Right kidney (tissue), 1 donor: Measurements from ENCODE around the gene TXNDC2.

ENCODE experiments used
- DNase-seq: peaks from one replicate; pipeline ENCODE4 v3.0.0-alpha.2; 2016

Gene TXNDC2

DNA sequence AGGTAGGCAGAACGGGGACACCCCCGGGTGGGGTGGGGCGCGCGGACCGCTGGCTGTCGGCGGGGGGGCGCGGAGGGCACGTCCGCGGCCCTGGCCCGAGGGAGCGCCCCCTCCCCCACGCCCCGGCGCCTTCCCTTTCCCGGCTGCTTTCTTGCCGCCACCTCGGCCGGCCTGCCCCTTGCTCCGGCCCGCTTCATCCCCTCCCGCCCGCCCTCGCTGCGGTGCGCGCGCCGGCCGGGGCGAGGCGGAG lies 28.5 kb downstream of the TXNDC2 start:
- DNase-seq = no peak

DNA sequence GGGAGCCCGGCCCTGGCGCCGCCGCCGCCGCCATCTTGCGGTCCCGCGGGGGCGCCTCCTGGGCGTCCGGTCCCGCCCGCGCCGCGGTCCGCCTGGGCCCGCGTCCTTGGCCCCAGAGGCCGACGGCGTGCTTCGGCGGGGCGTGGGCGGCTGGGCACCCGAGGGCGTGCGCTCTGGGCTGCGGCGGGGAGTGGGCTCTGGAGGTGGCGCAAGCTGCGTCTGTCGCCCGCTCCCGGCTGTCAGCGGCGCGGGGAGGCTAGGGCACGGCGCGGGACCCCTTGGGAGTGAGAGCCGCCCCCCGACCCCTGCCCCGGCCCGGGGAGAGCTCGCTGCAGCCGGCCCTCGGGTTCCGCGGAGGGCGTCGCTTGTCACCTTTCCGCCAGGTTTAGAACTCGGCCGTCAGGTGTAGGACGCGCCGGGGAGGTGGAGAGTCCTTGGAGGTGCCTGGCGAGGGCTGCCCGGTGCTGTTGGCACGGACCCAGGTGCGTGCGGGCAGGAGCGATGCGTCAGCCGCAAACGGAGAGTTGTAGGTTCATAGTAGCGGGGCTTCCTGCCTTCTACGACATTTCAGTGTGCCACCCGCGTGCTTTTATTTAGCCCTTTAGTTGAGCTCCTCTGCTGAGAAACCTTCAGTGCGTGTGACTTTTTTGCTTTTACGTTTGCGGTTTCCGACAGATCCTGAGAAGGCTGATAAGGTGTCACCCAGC lies 29.0 kb downstream of the TXNDC2 start:
- peak; percentile 76 for DNase-seq

DNA sequence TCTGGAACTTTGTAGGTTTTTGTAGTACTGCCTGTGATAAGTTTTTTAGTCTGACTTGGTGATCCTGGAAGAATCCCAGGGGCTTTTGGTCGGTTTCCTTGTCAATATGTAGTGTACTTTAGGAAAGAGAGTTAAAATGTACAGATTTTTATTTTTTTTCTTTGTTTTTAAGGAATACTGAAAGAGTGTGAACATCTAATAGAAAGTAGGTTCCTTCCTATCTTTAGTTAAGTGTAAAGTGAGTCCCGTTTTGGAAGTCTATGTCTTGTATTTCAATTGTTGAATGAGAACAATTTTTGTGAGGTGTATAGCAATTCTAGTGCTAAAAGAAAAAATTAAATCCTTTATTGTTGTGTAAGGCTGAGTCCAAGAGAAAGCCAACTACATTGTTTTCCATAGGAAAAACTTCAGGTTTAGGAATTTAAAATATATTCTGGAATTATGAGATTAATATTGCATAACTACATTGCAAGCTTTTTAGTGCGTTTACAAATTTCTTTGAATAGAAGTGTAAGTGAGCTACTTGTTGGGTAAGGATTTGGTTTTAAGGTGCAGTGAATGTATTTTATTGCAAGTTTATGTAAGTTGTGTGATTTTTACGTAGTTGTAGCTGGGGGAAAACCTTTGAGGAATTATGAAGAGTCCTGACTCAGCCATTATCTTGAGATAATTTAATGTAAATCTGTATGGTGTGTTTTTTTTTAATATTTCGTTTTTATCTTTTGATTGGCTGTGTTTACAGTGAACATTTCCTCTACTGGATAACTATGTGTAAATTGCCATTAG lies 29.7 kb downstream of the TXNDC2 start:
- DNase-seq = no peak

DNA sequence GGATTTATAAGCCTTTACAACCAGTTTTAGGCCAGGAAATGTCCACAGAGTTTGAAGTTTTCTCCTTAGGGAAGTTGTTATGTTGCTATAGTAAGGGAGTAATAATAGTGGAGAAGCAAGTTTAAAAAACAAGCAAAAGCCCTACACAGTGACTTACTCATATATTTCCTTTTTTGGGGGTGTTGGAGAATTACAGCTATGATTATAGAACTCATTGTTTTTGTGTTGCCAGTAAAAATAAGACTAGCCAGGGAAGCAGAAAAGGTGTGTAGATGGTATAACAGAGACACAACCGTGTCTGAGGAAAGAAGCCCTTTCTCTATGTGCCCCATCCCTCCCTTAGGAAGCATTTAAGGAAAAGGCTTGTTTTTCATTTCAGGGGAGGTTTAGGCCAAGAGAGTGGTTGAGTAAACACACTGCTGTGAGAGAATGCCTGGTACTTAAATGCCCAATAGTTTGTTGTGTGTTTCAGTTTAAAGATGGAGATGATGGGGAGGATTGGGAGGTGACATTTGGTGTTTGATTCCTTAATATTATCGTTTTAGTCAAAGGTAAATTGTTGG lies 30.4 kb downstream of the TXNDC2 start:
- no peak for DNase-seq

DNA sequence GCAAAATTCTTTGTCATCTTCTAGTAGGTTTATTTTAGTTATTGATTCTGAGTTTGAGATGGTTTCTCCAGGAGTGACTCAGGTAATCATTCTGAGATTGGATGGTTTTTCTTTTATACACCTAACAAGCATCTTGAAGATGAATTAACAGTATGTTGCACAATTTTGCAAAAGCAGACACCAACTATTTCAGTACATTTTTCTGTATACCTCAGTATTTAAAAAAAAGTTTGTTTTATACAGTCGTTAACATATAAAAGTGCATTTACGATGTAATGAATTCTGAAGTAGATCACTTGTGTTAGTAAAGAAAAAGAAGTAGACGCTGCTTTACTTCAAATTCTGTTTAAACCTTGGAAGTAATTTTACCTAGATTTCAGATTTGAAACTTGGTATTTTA lies 31.0 kb downstream of the TXNDC2 start:
- no peak for DNase-seq

DNA sequence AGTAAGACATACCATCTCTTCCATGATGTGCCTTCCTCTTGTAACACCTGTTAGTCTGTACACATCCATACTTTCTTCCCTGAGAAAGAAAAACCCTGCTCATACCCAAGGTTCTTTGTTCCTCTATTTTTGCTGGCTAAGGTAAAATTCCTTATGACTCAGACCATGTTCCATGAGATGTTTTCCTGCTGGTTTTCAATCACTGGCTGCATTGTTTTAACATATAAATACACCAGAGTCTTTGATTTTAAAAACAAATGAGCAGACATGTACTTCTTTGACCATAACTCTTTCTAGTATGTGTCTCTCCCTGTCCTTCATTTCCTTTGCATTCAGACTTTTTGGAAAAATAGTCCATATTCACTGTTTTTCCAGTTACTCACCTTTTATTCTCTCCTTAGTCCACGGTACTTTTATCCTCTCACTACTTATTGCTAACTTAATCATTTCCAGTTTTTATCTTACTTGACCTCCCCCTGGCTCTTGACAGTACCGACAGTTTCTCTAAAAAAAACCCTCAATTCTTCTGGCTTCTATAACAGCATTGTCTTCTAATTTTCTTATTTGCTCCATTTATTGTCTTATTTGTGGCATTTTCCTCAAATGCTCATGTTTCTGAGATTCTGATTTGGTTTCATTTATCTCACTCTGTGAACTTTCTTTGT lies 32.4 kb downstream of the TXNDC2 start:
- no peak for DNase-seq

DNA sequence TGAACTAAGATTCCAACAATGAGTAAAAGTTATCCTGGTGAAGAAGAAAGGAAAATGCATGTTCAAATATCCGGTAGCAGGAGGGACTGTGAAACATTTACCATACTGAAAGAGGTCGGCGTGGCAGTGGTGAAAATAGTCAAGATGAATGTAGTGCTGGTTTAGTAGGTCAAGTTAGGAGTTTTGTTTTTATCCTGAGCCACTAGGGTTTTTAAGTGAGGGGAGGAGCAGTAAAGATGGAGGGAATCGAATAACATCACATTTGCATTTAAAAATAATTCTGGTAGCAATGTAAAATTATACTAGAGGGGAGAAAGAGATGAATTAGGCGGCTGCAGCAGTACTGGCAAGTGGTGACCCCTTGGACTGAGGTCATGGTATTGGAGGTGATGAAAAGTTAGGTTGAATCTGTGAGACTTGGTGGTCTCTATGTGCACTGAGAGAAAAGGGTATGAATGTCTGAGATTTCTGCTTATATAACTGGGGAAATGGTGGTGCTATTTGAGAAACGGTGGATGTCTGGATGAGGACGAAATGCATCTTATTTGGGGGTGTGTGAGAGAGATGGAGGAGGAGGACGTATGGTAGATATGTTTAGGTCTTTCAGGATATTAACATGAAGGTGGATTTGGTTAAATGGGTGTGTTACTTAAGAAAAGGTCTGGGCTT lies 33.9 kb downstream of the TXNDC2 start:
- no peak for DNase-seq

DNA sequence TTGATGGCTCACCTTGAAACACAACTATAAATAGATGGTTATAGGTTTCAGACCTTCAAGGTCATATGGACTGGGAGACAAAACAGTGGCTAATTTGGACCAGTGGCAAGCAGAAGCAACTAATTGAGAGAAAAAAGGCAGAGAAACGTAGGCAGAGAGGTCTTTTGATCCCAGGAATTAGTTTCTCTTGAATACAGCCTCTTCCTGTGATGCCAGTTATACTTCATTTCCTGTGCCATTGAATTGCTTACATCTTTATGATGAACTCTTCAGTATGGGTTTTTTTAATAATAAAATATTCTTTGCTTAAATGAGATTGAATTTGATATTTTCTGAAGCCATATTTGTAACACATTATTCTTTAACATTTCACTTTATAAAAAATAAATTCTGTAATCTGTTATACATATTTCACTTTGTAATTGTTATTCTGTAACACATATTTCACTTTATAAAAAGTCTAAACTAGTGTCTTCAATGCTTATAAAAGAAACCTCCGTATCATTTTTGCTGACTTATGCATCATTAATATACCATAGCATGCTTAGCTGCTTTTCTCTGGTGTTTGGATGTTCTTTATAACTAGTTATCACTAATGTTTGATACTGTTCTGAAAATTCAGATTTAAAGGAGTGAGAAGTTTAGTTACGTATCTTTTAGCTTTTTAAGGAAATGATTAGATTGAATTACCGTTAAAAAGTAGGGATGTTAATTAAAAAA lies 37.0 kb downstream of the TXNDC2 start:
- no peak for DNase-seq

DNA sequence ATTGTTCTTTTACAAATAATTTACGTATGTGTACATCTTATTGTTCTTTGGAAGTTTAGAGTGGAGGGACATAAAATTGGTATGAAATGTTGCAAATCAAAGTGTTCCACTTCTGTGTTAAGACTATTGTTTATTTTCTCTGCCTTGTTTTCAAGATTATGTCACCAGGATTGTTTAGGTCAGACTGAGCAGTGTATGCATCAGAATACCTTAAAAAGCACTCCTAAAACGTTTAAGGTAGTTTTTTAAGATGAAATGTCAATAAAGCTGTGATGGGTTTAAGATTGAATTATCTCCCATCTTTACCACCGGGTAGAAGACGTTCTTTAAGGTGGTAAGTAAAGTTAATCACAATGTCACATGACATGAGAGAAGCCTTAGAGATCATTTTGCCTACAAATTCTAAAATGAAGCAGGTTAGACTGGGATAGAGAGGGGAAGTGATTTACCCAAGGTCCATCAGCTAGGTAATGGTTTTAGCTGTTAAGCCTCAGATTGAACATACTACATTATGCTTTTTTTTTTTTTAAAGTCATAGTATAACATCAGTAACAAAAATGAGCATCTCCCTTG lies 38.7 kb downstream of the TXNDC2 start:
- no peak for DNase-seq

DNA sequence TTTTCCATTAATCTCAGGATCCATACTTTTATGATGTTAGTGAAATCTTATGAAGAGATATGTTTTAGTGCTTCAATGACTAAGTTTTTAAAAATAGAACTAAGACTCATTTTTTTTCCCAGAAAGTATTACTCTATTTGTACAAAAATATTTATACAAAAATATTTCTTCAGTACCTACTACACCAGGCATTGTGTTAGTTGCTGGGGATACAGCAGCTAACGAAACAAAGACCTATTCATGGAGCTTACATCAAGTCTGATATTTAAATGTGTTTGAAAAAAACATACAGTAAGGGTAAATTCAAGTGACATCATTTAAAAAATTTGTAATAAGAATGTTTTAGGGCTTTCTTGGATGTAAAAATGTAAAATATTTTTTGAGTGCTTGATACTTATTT lies 39.6 kb downstream of the TXNDC2 start:
- DNase-seq = no peak

DNA sequence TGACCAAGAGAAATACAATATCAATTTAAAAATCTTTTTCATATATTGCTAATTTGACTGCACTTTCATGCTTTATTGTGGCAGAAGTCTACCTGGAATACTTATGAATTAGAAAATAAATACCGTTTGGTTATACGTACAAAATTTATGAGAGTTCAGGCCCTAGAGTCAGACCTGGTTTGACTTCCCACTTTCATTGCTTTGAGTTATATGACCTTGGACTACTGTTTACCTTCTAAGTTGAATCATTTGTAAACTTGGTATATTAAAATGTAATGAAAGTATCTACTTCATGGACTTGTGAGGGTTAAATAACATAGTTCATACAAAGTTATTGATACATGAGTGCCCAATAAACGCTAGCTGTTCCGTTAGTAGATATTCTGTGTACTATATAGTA lies 40.0 kb downstream of the TXNDC2 start:
- DNase-seq = no peak

DNA sequence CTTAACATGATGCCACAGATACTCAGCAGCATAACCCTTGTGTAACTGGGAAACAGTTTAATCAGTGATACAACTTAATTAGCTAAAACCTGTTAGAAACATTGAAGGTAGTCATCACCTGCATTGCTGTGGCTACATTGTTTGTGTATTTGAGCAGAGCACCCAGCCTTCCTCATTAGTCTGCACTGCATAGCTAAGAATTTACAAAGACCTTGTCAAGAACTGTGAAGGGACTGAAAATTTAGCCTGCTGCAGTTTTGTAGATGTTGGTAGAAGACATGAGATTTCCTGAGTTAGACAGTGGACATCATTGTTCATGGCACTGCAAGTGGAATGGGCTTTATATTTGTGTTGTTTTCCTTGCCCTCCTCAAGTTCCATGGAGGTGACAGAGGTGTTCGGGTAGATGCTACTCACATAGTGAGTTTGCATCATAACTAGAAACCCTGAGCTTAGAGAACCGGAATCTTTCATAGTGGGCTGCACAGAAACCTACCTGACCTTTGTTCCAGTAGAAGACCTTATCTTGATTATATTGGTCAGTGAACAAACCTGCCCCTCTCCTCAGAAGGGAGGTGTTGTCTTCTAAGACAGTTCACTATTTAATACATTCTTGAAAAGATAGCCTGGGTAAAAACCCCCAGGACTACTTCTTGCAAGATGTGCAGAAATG lies 40.6 kb downstream of the TXNDC2 start:
- no peak for DNase-seq

DNA sequence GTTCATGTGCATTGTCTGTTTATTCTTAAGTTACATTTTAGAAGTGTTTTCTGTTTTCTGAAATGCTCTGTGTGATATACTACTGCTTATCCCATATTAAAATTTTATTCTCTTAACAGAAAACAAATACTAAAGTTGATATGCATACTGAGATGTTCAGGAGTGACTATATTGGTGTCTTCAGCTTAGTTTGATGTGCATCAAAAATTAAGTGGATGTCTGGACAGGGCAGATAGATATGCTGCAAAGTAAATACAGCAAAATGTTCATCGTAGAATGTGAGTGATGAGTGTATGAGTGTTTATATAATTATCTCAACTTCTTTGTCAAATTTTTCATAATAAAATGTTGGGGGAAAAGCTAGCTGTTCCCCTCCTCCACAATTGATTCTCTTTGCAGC lies 41.2 kb downstream of the TXNDC2 start:
- no peak for DNase-seq

DNA sequence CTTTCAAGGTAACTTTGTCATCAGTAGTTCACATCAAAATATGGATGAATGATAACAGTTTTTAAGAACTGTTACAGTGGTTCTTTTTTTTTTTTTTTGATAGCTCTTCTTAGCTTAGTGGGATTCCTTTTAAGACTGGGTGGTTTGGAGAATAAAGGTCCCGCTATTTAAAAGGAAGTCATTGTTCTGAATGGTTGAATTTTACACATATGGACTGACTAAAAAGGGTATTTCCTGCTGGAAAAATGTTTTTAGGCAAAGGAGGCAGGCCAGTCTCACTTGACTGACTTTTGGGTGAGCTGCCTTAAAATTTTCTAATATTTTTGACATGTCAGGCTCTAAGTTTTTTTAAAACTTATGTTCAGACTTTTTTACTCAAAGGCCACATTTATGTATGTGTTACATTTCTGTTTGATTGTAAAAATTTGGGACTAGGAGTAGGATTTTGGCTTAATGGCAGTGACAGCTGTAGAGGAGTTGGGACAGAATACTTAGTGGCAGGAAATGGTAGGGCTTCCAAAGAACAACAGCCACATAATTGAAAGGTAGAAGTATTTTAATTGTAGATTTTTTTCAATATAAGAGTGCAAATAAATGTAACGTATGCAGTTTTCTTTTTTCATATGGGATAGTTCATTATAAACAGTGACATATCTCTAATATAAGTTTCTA lies 41.8 kb downstream of the TXNDC2 start:
- DNase-seq = no peak

DNA sequence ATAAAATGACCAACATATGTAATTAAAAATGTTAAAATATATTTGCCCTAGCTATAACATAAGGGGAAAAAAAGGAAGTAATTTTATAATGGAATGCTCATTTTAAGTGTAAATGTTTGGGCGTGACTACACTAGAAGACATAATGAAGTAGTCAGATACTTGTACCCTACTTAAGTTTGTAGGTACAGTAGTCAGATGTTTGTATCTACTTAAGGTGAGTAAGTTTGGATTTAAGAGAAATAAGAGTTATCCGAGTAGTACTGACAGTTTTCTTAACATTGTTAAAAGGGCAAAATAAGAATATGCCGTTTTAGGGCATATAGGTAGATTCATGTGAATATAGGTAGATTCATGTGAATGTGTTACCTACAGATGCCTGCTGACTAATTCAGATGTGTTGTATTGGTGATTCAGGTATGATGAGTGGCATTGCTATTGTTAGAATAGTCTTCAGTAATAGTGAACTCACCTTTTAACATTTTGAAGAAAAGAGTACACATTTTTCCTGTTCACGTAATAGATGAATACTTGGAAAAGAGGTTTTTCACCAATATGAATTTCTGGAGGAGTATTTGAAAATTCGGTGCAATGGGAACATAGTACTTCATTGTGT lies 43.0 kb downstream of the TXNDC2 start:
- no peak for DNase-seq

DNA sequence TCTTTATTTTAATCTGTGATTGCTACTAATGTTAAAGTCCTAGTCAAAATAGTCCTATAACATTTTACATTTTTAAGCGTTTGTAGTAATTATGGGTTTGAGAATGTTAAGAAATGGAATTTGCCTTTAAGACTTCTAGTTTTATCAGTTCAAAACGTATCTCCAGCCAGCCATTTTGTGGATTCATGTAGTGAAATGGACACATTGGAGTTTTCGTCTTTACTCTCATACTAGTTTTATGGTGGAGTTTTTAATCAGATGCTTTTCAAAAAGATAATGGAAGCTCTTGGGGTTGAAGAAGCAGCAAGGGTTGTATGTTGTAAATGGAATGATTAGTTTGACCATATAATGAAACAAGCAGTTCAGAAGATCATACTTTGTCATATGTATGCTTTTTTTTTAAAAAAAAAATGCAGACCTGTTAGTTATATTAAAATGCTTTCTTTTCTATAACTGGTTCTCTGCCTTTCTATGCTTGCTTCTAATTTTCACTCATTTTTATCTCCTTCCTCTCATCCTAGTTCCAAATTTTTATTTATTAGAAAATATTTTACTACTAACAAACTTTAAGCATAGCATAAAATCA lies 44.6 kb downstream of the TXNDC2 start:
- DNase-seq = no peak

DNA sequence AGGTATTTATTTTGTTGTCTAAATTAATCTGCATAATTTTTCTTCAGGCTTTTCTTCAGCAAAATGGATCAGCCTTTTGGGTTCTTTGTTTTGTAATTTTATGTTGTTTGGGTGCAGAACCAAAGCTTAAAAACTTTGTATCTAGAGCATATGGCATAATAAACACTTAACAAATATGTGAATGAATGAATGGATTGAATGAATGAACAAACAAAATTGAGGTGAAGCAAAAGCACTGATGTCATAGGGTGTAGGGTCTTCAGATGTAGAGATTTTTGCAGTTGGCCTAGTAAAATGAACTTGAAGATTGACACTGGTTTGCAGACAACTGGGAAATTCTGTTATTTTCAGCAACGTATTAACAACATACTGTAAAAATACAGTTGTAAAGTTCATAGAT lies 45.4 kb downstream of the TXNDC2 start:
- no peak for DNase-seq

DNA sequence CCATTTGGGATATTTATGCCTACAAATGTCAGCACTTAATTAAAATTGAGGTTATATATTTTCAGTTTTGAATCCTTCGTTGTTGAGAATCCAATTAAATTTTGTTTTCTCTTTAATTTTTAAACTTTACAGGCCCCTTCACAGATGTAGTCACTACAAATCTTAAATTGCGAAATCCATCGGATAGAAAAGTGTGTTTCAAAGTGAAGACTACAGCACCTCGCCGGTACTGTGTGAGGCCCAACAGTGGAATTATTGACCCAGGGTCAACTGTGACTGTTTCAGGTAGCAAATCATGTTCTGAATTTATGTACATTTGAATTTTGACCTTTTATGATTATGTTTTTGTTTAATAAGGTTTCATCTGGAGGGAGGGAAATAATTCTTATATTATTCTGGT lies 45.9 kb downstream of the TXNDC2 start:
- DNase-seq = no peak

DNA sequence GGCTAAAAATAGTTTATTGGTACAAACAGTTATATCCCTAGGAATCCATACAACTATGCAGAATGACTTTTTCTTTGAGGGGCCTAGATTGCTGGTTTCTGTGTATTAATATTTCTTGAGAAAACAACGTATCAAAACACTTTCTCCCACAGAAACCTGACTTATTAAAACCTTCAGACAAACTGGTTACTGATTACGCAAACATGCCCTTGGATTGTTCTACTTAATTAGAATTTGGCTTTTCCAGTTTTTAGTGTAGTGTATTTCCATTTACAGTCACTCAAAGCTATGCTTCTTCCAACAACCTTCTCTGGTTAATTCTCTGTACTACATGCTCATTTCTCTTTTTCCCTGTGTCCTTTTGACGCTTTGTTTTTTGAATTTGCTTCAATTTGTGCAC lies 48.1 kb downstream of the TXNDC2 start:
- DNase-seq = no peak

DNA sequence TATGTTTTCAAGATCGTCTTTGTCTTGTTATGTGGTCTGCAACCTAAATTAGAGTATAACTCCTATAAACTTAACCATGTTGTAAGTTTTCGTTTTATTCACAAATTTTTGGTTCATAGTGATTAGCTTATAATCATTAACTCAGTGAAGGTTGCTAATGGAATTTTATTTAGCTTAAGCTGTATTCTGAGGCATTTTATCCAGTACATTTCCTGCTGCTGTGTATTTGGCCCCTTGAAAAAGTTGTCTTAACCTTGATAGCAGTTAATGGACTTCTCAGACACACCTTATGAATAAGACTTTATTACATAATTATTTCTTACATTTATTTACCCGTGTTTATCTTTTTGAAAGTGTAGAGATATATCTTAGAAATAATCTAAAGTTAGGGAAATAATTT lies 48.5 kb downstream of the TXNDC2 start:
- DNase-seq = no peak
